Measurements from ENCODE around the gene NPL.

The NPL gene

GRCh38 chr1:182762536-182762935 is 27.0 kb upstream of the NPL start:
- no peaks in the 10 kb centered on the region for H3K27me3 ChIP-seq (ENCODE audit: control insufficient read depth, insufficient read depth, low read length, poor library complexity, severe bottlenecking)
- H3K4me3 ChIP-seq (ENCODE audit: insufficient read depth, low read depth, low read length): no peak overlapping the region
- no peaks in the 10 kb centered on the region for H3K9me3 ChIP-seq (ENCODE audit: control insufficient read depth, low read length)
- H3K27ac ChIP-seq (ENCODE audit: insufficient read depth, low read depth, low read length, poor library complexity, severe bottlenecking): no peak overlapping the region
- 94 to 96% methylated on average over 4 of the region's 4 CpGs for WGBS, 2 experiments
- no peaks in the 10 kb centered on the region for H3K36me3 ChIP-seq (ENCODE audit: control insufficient read depth, insufficient read depth, low read length)
- no peaks in the 10 kb centered on the region for H3K4me1 ChIP-seq (ENCODE audit: control insufficient read depth, insufficient read depth, low read length)

DNA sequence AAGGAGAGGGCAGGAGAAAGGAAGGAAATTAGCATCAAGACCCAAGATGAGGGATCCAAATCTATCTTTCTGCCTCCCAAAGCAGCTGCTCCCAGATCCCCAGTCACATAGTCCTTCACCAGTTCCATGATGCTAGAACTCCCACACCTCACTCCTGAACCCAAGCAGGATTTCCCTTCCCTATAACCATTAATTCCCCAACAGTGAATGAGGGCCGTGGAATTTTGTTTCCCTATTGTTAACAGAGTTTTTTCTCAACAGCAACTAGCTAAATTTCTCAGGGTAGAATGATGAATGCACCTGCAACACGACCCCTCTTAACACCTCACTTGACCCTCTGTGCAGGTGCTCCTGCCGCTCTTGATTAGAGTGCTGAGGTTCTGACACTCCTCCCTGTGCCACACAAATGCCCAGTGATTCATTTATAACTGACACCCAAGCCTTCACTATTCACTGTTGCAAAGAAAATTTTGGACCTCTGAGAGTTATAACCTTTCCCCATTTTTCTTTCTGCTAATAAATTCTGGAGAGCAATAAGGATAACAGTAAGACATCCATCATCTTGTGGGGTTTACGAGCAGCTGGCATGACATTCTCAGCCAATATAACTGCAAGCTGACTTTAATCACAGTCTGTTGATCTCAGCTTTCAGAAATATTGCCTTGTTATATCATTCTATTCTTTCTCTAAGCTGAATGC is 25.4 kb upstream of the NPL start:
- 80 to 82% methylated on average over 4 of the region's 4 CpGs for WGBS, 2 experiments
- H3K4me3 ChIP-seq (ENCODE audit: insufficient read depth, low read depth, low read length): no peak overlapping the region
- H3K9me3 ChIP-seq (ENCODE audit: control insufficient read depth, low read length): no peaks in the 10 kb centered on the region

GRCh38 chr1:182765391-182765790 is 24.2 kb upstream of the NPL start:
- 91 to 95% methylated on average over 3 of the region's 3 CpGs for WGBS, 2 experiments
- no peak overlapping the region for H3K27ac ChIP-seq (ENCODE audit: insufficient read depth, low read depth, low read length, poor library complexity, severe bottlenecking)
- no peaks in the 10 kb centered on the region for H3K9me3 ChIP-seq (ENCODE audit: control insufficient read depth, low read length)
- no peaks in the 10 kb centered on the region for H3K27me3 ChIP-seq (ENCODE audit: control insufficient read depth, insufficient read depth, low read length, poor library complexity, severe bottlenecking)
- H3K36me3 ChIP-seq (ENCODE audit: control insufficient read depth, insufficient read depth, low read length): no peaks in the 10 kb centered on the region
- H3K4me1 ChIP-seq (ENCODE audit: control insufficient read depth, insufficient read depth, low read length): no peaks in the 10 kb centered on the region
- no peak overlapping the region for H3K4me3 ChIP-seq (ENCODE audit: insufficient read depth, low read depth, low read length)

More for the DNA sequence above, 25.4 kb upstream of the NPL start:
- Histone ChIP-seq H3K36me3 (ENCODE audit: control insufficient read depth, insufficient read depth, low read length) (no peaks in the 10 kb centered on the region), H3K27ac (ENCODE audit: insufficient read depth, low read depth, low read length, poor library complexity, severe bottlenecking) (no peak overlapping the region), H3K27me3 (ENCODE audit: control insufficient read depth, insufficient read depth, low read length, poor library complexity, severe bottlenecking) (no peaks in the 10 kb centered on the region), H3K4me1 (ENCODE audit: control insufficient read depth, insufficient read depth, low read length) (no peaks in the 10 kb centered on the region)

DNA sequence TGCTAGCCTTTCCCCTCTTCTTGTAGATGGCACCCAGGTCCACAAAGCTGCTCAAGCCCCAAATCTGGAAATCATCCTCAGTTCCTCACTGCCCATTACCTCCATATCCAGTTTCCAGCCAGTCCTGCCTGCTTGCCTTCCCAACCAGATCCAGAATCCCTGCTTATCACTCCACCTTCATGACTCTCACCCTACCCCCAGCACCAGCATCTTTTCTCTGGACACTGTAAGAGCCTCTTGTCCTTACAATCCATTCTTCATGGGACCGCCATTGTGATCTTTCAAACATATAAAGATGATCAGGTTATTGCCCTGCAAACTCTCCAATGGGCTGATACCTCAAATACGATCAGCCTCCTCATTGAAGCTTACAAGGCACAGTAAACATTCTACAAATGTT is 23.5 kb upstream of the NPL start:
- no peaks in the 10 kb centered on the region for H3K27me3 ChIP-seq (ENCODE audit: control insufficient read depth, insufficient read depth, low read length, poor library complexity, severe bottlenecking)
- H3K9me3 ChIP-seq (ENCODE audit: control insufficient read depth, low read length): no peaks in the 10 kb centered on the region
- no peak overlapping the region for H3K4me3 ChIP-seq (ENCODE audit: insufficient read depth, low read depth, low read length)
- 89 to 98% methylated on average over 1 to 2 of the region's 2 CpGs for WGBS, 2 experiments
- H3K36me3 ChIP-seq (ENCODE audit: control insufficient read depth, insufficient read depth, low read length): no peaks in the 10 kb centered on the region
- H3K27ac ChIP-seq (ENCODE audit: insufficient read depth, low read depth, low read length, poor library complexity, severe bottlenecking): no peak overlapping the region
- no peaks in the 10 kb centered on the region for H3K4me1 ChIP-seq (ENCODE audit: control insufficient read depth, insufficient read depth, low read length)

DNA sequence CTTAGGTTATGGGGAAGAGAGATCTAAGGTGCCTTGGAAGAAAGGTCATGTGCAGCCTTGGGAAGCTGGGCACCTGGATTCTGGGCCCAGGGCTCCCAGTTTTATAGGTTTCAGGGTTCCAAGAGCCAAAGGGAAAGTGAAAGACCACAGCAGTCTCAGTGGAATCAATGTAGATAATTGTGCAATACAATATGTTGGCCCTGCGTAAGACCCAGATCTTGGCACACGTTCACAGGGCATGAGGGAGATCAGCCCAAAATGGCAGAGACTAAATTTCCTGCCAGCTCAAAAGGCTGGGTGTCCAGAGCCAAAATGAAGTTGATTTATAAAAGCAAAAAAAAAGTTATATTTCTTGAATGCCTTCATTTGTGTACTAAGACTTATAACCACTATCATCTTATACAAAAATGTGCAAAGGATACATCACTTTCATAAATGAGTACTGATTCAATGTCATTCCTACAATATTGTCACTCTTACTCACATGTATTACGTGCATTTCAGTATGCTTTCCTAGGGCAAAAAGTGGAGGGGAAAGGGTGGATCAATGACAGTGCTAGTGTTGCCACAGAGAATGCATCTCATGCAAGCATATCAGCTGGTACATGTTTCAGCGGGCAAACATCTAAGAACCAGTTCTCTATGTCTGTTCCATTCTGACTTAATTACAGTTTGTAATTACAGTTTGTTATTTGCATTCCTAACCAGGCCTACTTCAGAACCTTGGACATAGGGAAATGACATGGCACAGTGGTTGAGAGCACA is 22.5 kb upstream of the NPL start:
- Histone ChIP-seq H3K36me3 (ENCODE audit: control insufficient read depth, insufficient read depth, low read length) (no peaks in the 10 kb centered on the region), H3K27ac (ENCODE audit: insufficient read depth, low read depth, low read length, poor library complexity, severe bottlenecking) (no peak overlapping the region), H3K9me3 (ENCODE audit: control insufficient read depth, low read length) (no peaks in the 10 kb centered on the region), H3K4me1 (ENCODE audit: control insufficient read depth, insufficient read depth, low read length) (no peaks in the 10 kb centered on the region), H3K4me3 (ENCODE audit: insufficient read depth, low read depth, low read length) (no peak overlapping the region), H3K27me3 (ENCODE audit: control insufficient read depth, insufficient read depth, low read length, poor library complexity, severe bottlenecking) (no peaks in the 10 kb centered on the region)
- 96 to 97% methylated on average over 4 of the region's 4 CpGs for WGBS, 2 experiments

DNA sequence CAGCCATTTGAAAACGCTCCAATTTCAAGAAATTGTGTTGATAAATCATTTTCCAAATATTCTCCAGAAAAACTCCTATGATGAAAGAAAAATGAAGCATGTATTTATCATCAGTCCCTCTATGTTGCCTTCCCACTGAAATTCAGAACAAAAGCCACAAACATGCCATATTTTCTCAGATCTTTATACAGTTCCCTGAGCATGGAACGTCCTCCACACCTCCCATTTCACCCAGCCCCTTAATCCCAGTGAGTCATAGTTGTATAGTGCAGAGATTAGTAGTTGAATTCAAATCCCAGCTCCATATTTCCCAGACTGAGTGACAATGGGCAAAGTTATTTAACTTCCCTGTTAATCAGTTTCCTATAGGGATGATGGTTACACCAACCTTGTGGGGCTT is 20.6 kb upstream of the NPL start:
- Histone ChIP-seq H3K36me3 (ENCODE audit: control insufficient read depth, insufficient read depth, low read length) (no peaks in the 10 kb centered on the region), H3K27ac (ENCODE audit: insufficient read depth, low read depth, low read length, poor library complexity, severe bottlenecking) (no peak overlapping the region), H3K27me3 (ENCODE audit: control insufficient read depth, insufficient read depth, low read length, poor library complexity, severe bottlenecking) (no peaks in the 10 kb centered on the region), H3K9me3 (ENCODE audit: control insufficient read depth, low read length) (no peaks in the 10 kb centered on the region), H3K4me1 (ENCODE audit: control insufficient read depth, insufficient read depth, low read length) (no peaks in the 10 kb centered on the region), H3K4me3 (ENCODE audit: insufficient read depth, low read depth, low read length) (no peak overlapping the region)
- 80 to 93% methylated on average over 1 to 2 of the region's 2 CpGs for WGBS, 2 experiments

DNA sequence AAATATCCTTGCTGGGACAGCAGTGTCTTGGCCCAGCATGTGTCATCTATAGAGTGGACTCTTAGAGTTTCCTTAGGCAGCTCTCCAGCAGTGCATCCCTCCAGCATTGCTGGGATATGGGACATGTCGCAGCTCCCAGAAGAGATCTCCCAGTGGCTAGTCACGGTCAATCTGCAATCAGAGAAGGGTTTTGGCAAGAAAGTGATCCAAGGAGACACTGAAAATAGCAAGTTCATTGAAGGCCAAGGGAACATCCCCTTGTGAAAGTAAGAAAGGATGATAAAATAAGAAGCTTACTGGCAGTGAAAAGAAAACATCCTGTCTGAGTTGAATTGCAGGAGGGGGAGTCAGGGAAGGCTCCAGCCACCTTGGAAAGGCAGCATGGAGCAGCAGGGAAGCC is 19.3 kb upstream of the NPL start:
- Histone ChIP-seq H3K4me1 (ENCODE audit: control insufficient read depth, insufficient read depth, low read length) (no peaks in the 10 kb centered on the region), H3K9me3 (ENCODE audit: control insufficient read depth, low read length) (no peaks in the 10 kb centered on the region), H3K27me3 (ENCODE audit: control insufficient read depth, insufficient read depth, low read length, poor library complexity, severe bottlenecking) (no peaks in the 10 kb centered on the region), H3K4me3 (ENCODE audit: insufficient read depth, low read depth, low read length) (no peak overlapping the region), H3K27ac (ENCODE audit: insufficient read depth, low read depth, low read length, poor library complexity, severe bottlenecking) (no peak overlapping the region), H3K36me3 (ENCODE audit: control insufficient read depth, insufficient read depth, low read length) (no peaks in the 10 kb centered on the region)
- 92 to 99% methylated on average over 2 of the region's 2 CpGs for WGBS, 2 experiments

DNA sequence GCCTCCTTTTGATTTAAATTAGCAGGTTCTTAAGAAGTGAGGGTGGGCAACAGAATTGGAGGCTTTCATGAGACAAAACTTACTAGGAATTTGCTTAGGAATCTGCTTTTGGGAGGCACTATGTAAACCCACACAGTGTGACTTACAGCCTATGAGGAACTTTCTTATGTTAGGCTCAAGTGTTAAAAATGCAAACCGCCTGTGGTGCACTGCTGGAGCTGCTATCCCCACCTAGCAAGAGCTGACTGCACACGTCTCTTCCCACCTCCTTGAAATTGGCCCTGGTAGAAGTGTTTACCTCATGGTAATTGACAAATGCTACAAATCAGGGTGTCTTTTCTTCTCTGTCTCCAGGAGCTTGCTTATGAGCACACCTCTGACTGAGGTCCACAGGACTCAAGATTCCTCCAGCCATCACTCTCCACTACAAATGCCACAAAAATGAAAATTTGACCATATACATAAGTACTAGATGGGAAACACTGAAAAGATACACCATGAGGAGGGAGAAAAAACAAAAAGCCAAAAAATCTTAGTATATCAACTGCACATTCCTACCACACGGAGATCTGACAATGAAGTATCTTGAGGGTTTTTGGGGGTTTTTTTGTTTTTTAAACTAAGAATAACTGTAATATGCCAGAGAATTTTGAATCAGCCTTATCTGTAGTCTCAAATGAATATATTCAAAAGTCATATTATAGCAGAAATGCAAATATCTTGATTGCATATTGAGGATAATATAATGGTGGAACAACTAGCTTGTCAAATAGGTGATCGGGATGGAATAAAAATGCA is 18.2 kb upstream of the NPL start:
- 34 to 43% methylated on average over 2 of the region's 4 CpGs for WGBS, 2 experiments
- H3K27ac ChIP-seq (ENCODE audit: insufficient read depth, low read depth, low read length, poor library complexity, severe bottlenecking): no peak overlapping the region
- no peak overlapping the region for H3K4me3 ChIP-seq (ENCODE audit: insufficient read depth, low read depth, low read length)
- H3K9me3 ChIP-seq (ENCODE audit: control insufficient read depth, low read length): no peaks in the 10 kb centered on the region
- H3K36me3 ChIP-seq (ENCODE audit: control insufficient read depth, insufficient read depth, low read length): no peaks in the 10 kb centered on the region
- no peaks in the 10 kb centered on the region for H3K27me3 ChIP-seq (ENCODE audit: control insufficient read depth, insufficient read depth, low read length, poor library complexity, severe bottlenecking)
- no peaks in the 10 kb centered on the region for H3K4me1 ChIP-seq (ENCODE audit: control insufficient read depth, insufficient read depth, low read length)

DNA sequence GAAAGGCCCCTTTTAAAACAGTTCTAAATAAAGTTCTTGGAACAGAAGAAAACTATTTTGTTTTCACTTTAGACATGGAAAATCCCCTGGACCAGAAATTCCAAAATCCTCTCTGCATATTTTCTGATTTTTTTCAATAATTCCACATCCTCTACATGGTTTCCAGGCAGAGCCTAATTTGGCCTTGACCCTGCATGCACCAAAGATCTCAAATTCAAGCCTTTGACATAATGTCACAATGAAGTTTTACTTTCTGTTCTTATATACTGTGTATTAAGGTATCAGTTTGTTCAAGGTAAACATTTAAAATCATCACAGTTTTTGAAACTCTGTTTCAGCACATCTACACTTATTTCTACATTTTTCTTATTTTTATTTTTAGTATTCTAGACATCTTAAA is 12.2 kb upstream of the NPL start:
- Histone ChIP-seq H3K27ac (ENCODE audit: insufficient read depth, low read depth, low read length, poor library complexity, severe bottlenecking) (no peak overlapping the region), H3K9me3 (ENCODE audit: control insufficient read depth, low read length) (no peaks in the 10 kb centered on the region), H3K36me3 (ENCODE audit: control insufficient read depth, insufficient read depth, low read length) (no peaks in the 10 kb centered on the region), H3K27me3 (ENCODE audit: control insufficient read depth, insufficient read depth, low read length, poor library complexity, severe bottlenecking) (no peaks in the 10 kb centered on the region), H3K4me3 (ENCODE audit: insufficient read depth, low read depth, low read length) (no peak overlapping the region), H3K4me1 (ENCODE audit: control insufficient read depth, insufficient read depth, low read length) (no peaks in the 10 kb centered on the region)

GRCh38 chr1:182778862-182779261 is 10.7 kb upstream of the NPL start:
- WGBS, 2 experiments: 94 to 96% methylated on average over 2 of the region's 2 CpGs
- Histone ChIP-seq H3K36me3 (ENCODE audit: control insufficient read depth, insufficient read depth, low read length) (no peaks in the 10 kb centered on the region), H3K9me3 (ENCODE audit: control insufficient read depth, low read length) (no peaks in the 10 kb centered on the region), H3K4me1 (ENCODE audit: control insufficient read depth, insufficient read depth, low read length) (no peaks in the 10 kb centered on the region), H3K27me3 (ENCODE audit: control insufficient read depth, insufficient read depth, low read length, poor library complexity, severe bottlenecking) (no peaks in the 10 kb centered on the region), H3K4me3 (ENCODE audit: insufficient read depth, low read depth, low read length) (no peak overlapping the region), H3K27ac (ENCODE audit: insufficient read depth, low read depth, low read length, poor library complexity, severe bottlenecking) (no peak overlapping the region)
